Fibroblast of skin of abdomen (primary cell): ENCODE measurements around the gene ACSS2.
"Not testable (repeated sequence)": the region's sequence is repeated elsewhere in the genome, so short reads cannot be mapped to it uniquely, and the experiment has no call there.

ENCODE experiments used
- DNase-seq: peaks from one replicate; pipeline ENCODE4 v3.0.0-alpha.2; 2013

The ACSS2 gene

GRCh38 chr20:34874094-34874654, 2.2 kb upstream of the ACSS2 start:
- DNase-seq: peak; percentile 85

- peak; percentile 97 for DNase-seq
Observed at GRCh38 chr20:34875642-34876405, 588 bp upstream of the ACSS2 start.

- DNase-seq: no peak
Observed at GRCh38 chr20:34880215-34880850, 3.9 kb downstream of the ACSS2 start.

GRCh38 chr20:34880971-34881370, 4.6 kb downstream of the ACSS2 start:
- DNase-seq: not testable (repeated sequence)

GRCh38 chr20:34881689-34882088, 5.3 kb downstream of the ACSS2 start:
- no peak for DNase-seq

GRCh38 chr20:34883087-34883688, 6.8 kb downstream of the ACSS2 start:
- DNase-seq: no peak

- DNase-seq: no peak
Observed at GRCh38 chr20:34883809-34884208, 7.4 kb downstream of the ACSS2 start.

- no peak for DNase-seq
Observed at GRCh38 chr20:34884260-34884659, 7.8 kb downstream of the ACSS2 start.

- no peak for DNase-seq
Observed at GRCh38 chr20:34886122-34886521, 9.7 kb downstream of the ACSS2 start.

- DNase-seq: no peak
Observed at GRCh38 chr20:34887023-34887422, 10.6 kb downstream of the ACSS2 start.

- no peak for DNase-seq
Observed at GRCh38 chr20:34888468-34888867, 12.1 kb downstream of the ACSS2 start.

GRCh38 chr20:34891166-34892062, 15.0 kb downstream of the ACSS2 start:
- DNase-seq: peak; percentile 52

- no peak for DNase-seq
Observed at GRCh38 chr20:34892671-34893070, 16.3 kb downstream of the ACSS2 start.

GRCh38 chr20:34894723-34895122, 18.3 kb downstream of the ACSS2 start:
- no peak for DNase-seq

- no peak for DNase-seq
Observed at GRCh38 chr20:34895465-34895864, 19.1 kb downstream of the ACSS2 start.

- peak; percentile 23 for DNase-seq
Observed at GRCh38 chr20:34896086-34896621, 19.7 kb downstream of the ACSS2 start.

- DNase-seq: not testable (repeated sequence)
Observed at GRCh38 chr20:34898129-34898528, 21.7 kb downstream of the ACSS2 start.

- DNase-seq: not testable (repeated sequence)
Observed at GRCh38 chr20:34898731-34899130, 22.3 kb downstream of the ACSS2 start.

GRCh38 chr20:34904202-34904621, 27.8 kb downstream of the ACSS2 start:
- no peak for DNase-seq

GRCh38 chr20:34907616-34908469, 31.4 kb downstream of the ACSS2 start:
- DNase-seq: peak; percentile 88

- no peak for DNase-seq
Observed at GRCh38 chr20:34915131-34915530, 38.7 kb downstream of the ACSS2 start.
